ENCODE measurements around the gene DMC1. TPM values are rescaled to one million over a fixed set of nuclear protein-coding genes. Genes with fewer than 3 reads are reported as not detected.
"Not testable (repeated sequence)": the region's sequence is repeated elsewhere in the genome, so short reads cannot be mapped to it uniquely, and the experiment has no call there.

The DMC1 gene
- total RNA-seq, 1 donor from 2014 or later, result 11.7 TPM

DNA sequence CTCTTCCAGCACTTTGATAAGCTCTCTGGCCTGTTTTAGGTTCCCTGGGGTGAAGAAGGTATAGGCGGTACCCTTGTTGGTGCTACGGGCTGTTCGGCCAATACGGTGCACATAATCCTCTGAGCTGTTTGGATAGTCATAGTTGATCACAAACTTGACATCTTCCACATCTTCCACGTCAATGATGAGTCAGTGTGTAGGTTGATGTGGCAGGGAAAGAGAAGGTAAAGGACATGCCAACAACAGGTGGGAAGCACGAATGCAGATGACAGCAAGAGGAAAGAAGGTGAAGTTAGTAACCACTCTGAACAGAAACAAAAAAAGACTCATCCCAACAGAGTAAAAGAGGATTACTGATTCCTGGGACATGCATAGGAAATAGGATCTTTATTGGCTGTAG, 82.0 kb downstream of the DMC1 start:
- Mint-ChIP-seq H3K4me3 (no peak overlapping the region), H3K27me3 (ENCODE audit: insufficient read depth) (no peaks in the 10 kb centered on the region), H3K36me3 (ENCODE audit: low read depth) (peaks cover 76% of the 10 kb centered on the region), H3K9me3 (no peaks in the 10 kb centered on the region), H3K27ac (peak overlapping the region; percentile 41), H3K4me1 (ENCODE audit: low read depth) (peaks cover 54% of the 10 kb centered on the region)
- intact Hi-C loops (cut with micrococcal nuclease), result no loop called here
- DNase-seq (ENCODE audit: low spot score), result no peak

DNA sequence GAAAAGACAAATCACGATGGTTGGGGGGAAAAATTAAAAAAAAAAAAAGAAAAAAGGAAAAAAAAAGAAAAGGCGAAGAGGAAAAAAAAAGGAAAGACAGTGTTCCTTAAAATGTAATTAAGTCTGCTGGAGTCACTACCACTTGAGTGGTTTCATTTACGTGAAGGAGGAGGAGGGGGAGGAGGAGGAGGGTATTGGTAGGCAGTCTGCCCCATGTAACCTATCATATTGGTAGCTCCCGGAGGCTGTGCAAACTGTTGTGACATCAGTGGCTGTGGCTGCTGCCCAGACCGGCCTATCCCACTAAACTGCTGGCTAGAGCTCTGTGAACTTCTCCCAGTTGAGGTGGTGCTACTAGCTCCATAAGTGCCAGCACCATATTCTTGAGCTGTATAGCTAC, 84.2 kb downstream of the DMC1 start:
- Mint-ChIP-seq H3K4me1 (ENCODE audit: low read depth) (peaks cover 53% of the 10 kb centered on the region), H3K27me3 (ENCODE audit: insufficient read depth) (no peaks in the 10 kb centered on the region), H3K27ac (no peak overlapping the region), H3K9me3 (no peaks in the 10 kb centered on the region), H3K4me3 (no peak overlapping the region), H3K36me3 (ENCODE audit: low read depth) (peaks cover 76% of the 10 kb centered on the region)
- no peak for DNase-seq (ENCODE audit: low spot score)
- intact Hi-C loops (cut with micrococcal nuclease), result no loop called here

DNA sequence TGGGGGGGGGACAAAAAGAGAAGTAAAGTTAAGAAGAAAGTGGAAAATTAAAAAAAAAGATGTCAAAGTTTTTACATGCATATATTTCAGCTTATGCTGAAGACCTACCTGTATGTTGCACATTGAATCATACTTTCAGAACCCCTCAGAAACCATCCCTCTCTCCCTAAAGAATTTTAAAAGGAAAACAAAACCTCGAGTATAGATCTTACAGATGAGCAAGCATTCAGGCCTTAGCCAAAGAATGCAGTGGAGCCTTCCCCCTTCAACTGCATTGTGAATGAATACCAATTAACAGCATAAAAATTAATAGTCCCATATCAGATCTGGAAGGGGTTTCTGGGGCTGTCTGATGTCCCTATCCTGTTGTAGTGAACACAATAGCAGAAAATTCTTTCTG, 85.7 kb downstream of the DMC1 start:
- DNase-seq (ENCODE audit: low spot score), result no peak
- H3K27ac Mint-ChIP-seq, result peak overlapping the region; percentile 68
- H3K27me3 Mint-ChIP-seq (ENCODE audit: insufficient read depth), result no peaks in the 10 kb centered on the region
- H3K9me3 Mint-ChIP-seq, result no peaks in the 10 kb centered on the region
- H3K4me3 Mint-ChIP-seq, result no peak overlapping the region
- H3K4me1 Mint-ChIP-seq (ENCODE audit: low read depth), result peaks cover 38% of the 10 kb centered on the region
- intact Hi-C loops (cut with micrococcal nuclease), result no loop called here
- H3K36me3 Mint-ChIP-seq (ENCODE audit: low read depth), result peaks cover 65% of the 10 kb centered on the region

DNA sequence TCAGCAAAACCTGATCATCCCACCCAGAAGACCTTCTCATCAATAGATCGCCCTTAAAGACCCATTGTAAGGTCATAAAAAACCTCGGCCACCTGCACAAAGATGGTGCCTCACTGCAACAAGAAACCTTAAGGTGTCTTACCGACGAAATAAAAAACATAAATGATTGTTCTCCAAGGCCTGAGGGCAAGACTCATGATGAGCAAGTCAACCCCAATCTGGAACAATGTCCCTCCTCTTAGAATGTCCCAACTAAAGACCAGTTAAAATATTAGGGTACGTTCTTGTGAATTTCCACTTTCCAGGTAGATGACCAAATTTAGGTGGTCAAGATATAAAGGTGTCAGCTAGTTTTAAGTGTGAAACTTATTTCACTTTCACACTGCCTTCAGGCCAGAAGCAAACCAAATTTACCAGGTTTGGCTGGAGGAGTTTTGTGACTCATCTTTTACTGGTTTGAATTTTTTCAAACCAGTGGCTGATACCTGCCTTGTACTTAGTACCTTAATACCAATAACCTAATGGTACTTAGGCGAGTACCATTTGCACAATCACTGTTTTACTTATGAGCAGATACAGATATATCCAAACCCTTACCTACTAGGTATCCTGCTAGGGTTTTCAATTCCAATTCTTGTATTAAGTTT, 87.2 kb downstream of the DMC1 start:
- Mint-ChIP-seq H3K4me1 (ENCODE audit: low read depth) (peaks cover 25% of the 10 kb centered on the region), H3K27me3 (ENCODE audit: insufficient read depth) (no peaks in the 10 kb centered on the region), H3K4me3 (no peak overlapping the region), H3K27ac (peak overlapping the region; percentile 2), H3K36me3 (ENCODE audit: low read depth) (peaks cover 55% of the 10 kb centered on the region), H3K9me3 (no peaks in the 10 kb centered on the region)
- intact Hi-C loops (cut with micrococcal nuclease), result no loop called here
- DNase-seq (ENCODE audit: low spot score), result no peak

DNA sequence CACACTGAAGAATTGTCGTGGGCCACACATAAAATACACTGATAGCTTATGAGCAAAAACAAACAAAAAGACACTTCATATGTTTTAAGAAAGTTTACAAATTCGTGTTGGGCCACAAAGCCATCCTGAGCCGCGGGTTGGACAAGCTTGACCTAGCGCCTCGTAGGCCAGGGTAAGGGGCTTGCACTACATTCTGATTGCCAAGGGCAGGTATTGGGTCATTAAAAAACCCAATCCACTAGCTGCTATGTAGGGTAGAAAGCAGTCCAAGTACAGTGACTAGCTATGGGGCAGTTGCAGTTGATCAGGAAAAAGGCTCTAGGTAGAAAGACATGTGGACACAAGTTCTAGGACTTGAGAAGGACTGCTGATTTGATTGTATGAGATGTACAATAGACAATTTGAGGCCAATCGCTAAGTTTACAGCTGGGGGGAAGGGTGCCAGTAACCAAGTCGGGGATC, 88.1 kb downstream of the DMC1 start:
- Mint-ChIP-seq H3K27ac (no peak overlapping the region), H3K4me3 (no peak overlapping the region), H3K36me3 (ENCODE audit: low read depth) (peaks cover 52% of the 10 kb centered on the region), H3K27me3 (ENCODE audit: insufficient read depth) (no peaks in the 10 kb centered on the region), H3K4me1 (ENCODE audit: low read depth) (peaks cover 23% of the 10 kb centered on the region), H3K9me3 (no peaks in the 10 kb centered on the region)
- intact Hi-C loops (cut with micrococcal nuclease), result no loop called here
- DNase-seq (ENCODE audit: low spot score), result no peak

DNA sequence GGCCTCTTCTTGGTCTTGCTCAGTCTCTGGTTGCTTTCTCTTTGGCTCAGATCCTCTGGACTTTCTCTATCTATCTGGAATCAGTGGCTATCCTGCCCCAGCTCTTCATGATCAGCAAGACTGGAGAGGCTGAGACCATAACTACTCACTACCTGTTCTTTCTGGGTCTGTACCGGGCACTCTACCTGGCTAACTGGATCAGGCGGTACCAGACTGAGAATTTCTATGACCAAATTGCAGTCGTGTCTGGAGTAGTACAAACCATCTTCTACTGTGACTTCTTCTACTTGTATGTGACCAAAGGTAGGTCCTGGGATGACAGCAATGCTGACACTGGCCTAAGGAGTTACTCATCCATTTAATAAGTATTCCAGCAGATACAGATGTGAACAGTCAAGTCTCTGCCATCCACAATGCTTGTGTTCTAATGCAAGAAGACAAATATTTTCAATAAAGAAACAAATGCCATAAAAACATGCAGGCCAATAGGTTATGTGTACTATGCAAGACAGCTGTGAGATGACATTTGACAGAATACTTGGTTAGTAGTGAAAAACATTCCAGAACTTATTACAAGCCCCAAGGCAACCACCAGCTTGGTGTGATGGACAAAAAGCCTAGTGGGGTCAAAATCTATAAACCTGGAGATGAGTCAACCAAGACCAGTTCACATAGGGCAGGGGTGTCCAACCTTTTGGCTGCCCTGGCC, 88.7 kb downstream of the DMC1 start:
- intact Hi-C loops (cut with micrococcal nuclease), result no loop called here
- H3K9me3 Mint-ChIP-seq, result no peaks in the 10 kb centered on the region
- no peak overlapping the region for H3K4me3 Mint-ChIP-seq
- peaks cover 17% of the 10 kb centered on the region for H3K4me1 Mint-ChIP-seq (ENCODE audit: low read depth)
- DNase-seq (ENCODE audit: low spot score), result no peak
- peak overlapping the region; percentile 3 for H3K27ac Mint-ChIP-seq
- no peaks in the 10 kb centered on the region for H3K27me3 Mint-ChIP-seq (ENCODE audit: insufficient read depth)
- peaks cover 46% of the 10 kb centered on the region for H3K36me3 Mint-ChIP-seq (ENCODE audit: low read depth)

DNA sequence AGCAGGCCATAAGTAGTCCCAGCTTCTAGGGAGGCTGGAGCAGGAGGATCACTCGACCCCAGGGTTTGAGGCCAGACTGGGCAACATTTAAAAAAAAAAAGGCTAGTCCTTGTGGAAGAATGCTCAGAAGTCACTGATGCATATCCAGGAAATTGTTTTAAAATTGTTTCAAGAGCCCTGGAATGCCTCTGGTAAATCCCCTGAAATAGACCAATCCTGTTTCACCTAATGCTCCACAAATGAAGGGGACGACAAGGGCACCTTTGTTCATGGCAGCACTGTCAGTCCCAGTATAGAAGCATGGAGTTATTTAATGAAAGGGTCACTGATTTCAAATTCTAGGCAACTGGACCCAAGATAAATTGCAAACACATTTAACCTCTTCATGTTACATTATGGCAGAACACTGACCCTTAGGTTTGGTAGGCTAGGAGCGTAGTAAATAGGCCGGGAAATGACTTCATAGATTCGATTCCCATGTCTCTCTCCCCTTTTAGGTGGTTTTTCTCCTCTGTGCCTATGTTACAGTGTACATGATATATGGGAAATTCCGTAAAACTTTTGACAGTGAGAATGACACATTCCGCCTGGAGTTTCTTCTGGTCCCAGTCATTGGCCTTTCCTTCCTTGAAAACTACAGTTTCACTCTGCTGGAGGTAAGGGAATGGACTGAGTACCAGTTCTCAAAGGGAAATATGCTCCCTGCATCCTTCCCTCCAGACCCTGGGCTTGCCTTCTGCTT, 90.7 kb downstream of the DMC1 start:
- Mint-ChIP-seq H3K36me3 (ENCODE audit: low read depth) (peaks cover 31% of the 10 kb centered on the region), H3K4me1 (ENCODE audit: low read depth) (peaks cover 9% of the 10 kb centered on the region), H3K27ac (no peak overlapping the region), H3K4me3 (no peak overlapping the region), H3K27me3 (ENCODE audit: insufficient read depth) (no peaks in the 10 kb centered on the region), H3K9me3 (no peaks in the 10 kb centered on the region)
- DNase-seq (ENCODE audit: low spot score), result no peak
- intact Hi-C loops (cut with micrococcal nuclease), result no loop called here

DNA sequence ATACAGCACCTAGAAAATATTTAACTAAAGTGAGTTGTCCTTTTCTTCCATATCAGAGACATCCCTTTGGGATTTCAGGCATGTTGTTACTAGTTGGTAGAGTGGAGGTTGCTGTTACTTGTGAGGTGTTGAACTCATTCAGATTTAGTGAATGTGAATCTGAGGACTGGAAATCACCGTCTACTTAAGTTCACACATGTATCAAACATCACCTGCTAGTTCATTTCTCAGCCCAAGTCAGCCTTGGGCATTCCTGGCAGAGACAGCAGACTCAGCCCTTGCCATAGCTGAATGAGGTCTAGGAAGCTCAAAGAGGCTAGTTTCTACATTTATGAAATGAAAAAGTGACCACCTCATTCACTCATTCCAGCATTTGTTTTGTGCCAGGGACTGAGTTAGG, 92.4 kb downstream of the DMC1 start:
- peaks cover 15% of the 10 kb centered on the region for H3K36me3 Mint-ChIP-seq (ENCODE audit: low read depth)
- no peaks in the 10 kb centered on the region for H3K27me3 Mint-ChIP-seq (ENCODE audit: insufficient read depth)
- DNase-seq (ENCODE audit: low spot score), result no peak
- H3K4me1 Mint-ChIP-seq (ENCODE audit: low read depth), result no peaks in the 10 kb centered on the region
- intact Hi-C loops (cut with micrococcal nuclease), result no loop called here
- H3K4me3 Mint-ChIP-seq, result no peak overlapping the region
- no peak overlapping the region for H3K27ac Mint-ChIP-seq
- H3K9me3 Mint-ChIP-seq, result no peaks in the 10 kb centered on the region

DNA sequence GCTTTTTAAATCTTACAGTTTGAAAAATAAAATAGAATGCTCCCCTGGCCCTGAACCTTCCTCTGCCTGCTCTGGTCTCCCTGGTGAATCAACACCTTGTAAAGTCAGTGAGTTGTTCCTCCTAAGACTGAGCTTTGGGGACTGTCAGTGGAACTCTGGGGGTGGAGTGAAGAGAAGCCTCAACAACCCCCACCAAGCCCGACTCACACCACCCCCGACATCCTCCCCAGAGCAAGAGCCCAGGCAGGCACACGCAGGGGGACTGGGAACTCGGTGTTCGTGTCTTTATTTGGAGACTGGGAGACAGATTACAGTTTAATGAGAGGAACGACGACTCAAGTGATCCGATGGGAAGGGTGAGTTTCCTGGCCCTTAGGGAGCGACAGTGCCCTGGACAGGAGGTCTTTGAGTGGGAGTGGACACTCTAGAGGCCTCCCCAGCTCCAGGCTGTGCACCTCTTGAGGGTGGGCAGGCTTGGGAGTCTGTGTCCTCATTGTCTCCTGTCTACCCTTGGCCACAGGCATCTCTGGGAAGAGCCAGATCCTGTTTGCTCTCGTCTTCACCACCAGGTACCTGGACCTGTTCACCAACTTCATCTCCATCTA, 95.9 kb downstream of the DMC1 start:
- Mint-ChIP-seq H3K27ac (no peak overlapping the region), H3K27me3 (ENCODE audit: insufficient read depth) (peaks cover 2% of the 10 kb centered on the region), H3K9me3 (no peaks in the 10 kb centered on the region), H3K36me3 (ENCODE audit: low read depth) (no peaks in the 10 kb centered on the region), H3K4me1 (ENCODE audit: low read depth) (no peaks in the 10 kb centered on the region), H3K4me3 (no peak overlapping the region)
- DNase-seq (ENCODE audit: low spot score), result no peak
- intact Hi-C loops (cut with micrococcal nuclease), result no loop called here

DNA sequence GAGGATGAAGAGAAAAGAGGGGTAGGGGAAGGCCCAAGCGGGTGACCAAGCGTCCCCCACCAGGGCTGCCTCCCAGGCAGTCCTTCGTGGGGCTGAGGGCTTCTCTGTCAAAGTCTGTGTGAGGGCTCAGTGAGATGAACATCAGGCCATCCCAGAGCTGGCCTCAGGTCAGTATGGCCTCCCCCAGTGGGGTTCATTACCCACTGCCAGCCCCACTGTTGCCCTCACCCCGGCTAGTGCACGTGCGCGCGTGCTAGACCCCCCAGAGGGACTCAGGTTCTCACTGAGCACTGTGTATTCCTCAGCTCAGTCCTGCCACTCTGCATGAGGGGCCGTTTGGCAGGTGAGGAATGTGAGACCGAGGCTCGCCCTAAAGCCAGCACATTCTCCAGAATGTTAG, 98.7 kb downstream of the DMC1 start:
- DNase-seq (ENCODE audit: low spot score), result no peak
- Mint-ChIP-seq H3K9me3 (no peaks in the 10 kb centered on the region), H3K27ac (no peak overlapping the region), H3K27me3 (ENCODE audit: insufficient read depth) (peaks cover 14% of the 10 kb centered on the region), H3K4me1 (ENCODE audit: low read depth) (peaks cover 8% of the 10 kb centered on the region), H3K4me3 (no peak overlapping the region), H3K36me3 (ENCODE audit: low read depth) (no peaks in the 10 kb centered on the region)
- intact Hi-C loops (cut with micrococcal nuclease), result no loop called here

DNA sequence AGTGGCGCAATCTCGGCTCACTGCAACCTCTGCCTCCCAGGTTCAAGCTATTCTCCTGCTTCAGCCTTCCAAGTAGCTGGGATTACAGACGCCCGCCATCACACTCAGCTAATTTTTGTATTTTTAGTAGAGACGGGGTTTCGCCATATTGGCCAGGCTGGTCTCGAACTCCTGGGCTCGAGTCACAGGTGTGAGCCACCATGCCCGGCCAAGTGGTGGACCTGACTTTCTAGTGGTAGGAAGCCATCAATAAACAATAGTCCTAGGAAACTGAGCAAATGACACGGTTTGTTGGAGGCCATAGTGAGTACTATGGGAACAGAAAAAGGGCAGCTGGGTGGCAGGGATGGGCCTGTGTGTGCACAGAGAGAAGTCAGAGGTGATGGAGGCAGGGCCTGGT, 99.8 kb downstream of the DMC1 start:
- intact Hi-C loops (cut with micrococcal nuclease); H3K27ac Mint-ChIP-seq; H3K4me1 Mint-ChIP-seq (ENCODE audit: low read depth); H3K4me3 Mint-ChIP-seq; H3K36me3 Mint-ChIP-seq (ENCODE audit: low read depth); DNase-seq (ENCODE audit: low spot score); H3K9me3 Mint-ChIP-seq: not testable (repeated sequence)
- peaks cover 22% of the 10 kb centered on the region for H3K27me3 Mint-ChIP-seq (ENCODE audit: insufficient read depth)

DNA sequence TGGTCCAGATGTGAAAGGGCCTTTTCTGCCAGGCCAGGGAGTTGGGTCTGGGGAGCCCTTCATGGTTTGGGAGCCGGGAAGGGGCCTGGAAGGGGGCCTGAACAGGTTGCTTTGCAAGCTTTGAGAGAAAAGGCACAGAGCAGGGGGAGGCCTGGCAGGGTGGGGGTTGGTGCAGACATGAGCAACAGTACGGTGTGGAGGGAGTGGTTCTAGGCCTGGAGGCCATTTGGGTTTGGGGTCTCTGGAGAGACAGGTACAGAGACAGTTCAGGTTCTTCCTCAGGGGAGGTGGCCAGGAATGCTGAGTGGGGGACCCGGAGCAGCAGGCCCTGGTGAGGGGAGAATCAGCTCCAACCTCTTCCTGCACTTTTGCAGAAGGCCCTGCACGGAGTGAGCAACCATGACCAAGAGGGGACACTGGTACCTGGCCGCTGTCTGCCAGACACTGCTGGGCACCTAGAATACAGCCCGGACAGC, 100.6 kb downstream of the DMC1 start:
- Mint-ChIP-seq H3K4me3 (no peak overlapping the region), H3K27me3 (ENCODE audit: insufficient read depth) (peaks cover 27% of the 10 kb centered on the region), H3K36me3 (ENCODE audit: low read depth) (no peaks in the 10 kb centered on the region), H3K4me1 (ENCODE audit: low read depth) (peaks cover 8% of the 10 kb centered on the region), H3K9me3 (no peaks in the 10 kb centered on the region), H3K27ac (no peak overlapping the region)
- intact Hi-C loops (cut with micrococcal nuclease), result loop anchor here (2.0 kb wide), 1 partner anchor 37 kb away; the partner anchor contains the start of gene DDX17
- no peak for DNase-seq (ENCODE audit: low spot score)

Measured in activated T-helper 1 cell treated with anti-CD3 and anti-CD28 coated beads, Interleukin-12 subunit alpha, Interleukin-12 subunit beta, Interleukin-2, Interleukin-4 antibody, amounts not matched to agents 30 ng/mL and 10 ng/mL and 1 ng/mL, durations not matched to agents 14 hours and 24 hours and 36 hours (primary cell).